ENCODE results near the gene CLIP1. TPM values are rescaled to one million over a fixed set of nuclear protein-coding genes. Genes with fewer than 3 reads are reported as not detected.

CLIP1 gene
- total RNA-seq, 4 donors from 2014 or later = 371 to 626 (median 552) TPM

- TF ChIP-seq, protein P1, sequence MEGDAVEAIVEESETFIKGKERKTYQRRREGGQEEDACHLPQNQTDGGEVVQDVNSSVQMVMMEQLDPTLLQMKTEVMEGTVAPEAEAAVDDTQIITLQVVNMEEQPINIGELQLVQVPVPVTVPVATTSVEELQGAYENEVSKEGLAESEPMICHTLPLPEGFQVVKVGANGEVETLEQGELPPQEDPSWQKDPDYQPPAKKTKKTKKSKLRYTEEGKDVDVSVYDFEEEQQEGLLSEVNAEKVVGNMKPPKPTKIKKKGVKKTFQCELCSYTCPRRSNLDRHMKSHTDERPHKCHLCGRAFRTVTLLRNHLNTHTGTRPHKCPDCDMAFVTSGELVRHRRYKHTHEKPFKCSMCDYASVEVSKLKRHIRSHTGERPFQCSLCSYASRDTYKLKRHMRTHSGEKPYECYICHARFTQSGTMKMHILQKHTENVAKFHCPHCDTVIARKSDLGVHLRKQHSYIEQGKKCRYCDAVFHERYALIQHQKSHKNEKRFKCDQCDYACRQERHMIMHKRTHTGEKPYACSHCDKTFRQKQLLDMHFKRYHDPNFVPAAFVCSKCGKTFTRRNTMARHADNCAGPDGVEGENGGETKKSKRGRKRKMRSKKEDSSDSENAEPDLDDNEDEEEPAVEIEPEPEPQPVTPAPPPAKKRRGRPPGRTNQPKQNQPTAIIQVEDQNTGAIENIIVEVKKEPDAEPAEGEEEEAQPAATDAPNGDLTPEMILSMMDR (IDR thresholded peaks at IDR 0.05 in 4 of 5, conservative IDR thresholded peaks at IDR 0.05 in 1 of 5) = no peak
- no peak for TF ChIP-seq POLR2A (IDR thresholded peaks at IDR 0.05)
- no peaks in the 10 kb centered on the region for H3K27me3 ChIP-seq
- in situ Hi-C loops (cut with MboI; ENCODE audit: low sequenced_read_pairs in 4 of 4) (no loop called here), intact Hi-C loops (cut with DNase I; ENCODE audit: low total_unique reads) (no loop called here)
- H3K4me3 ChIP-seq = no peak overlapping the region
- H3K4me1 ChIP-seq = peaks cover 0 to 6% of the 10 kb centered on the region in 2 donors
- DNase-seq (no peak), ATAC-seq (no peak)
- H3K27ac ChIP-seq = no peak overlapping the region
- H3K36me3 ChIP-seq = peaks cover 0 to 36% of the 10 kb centered on the region in 2 donors
- H3K9me3 ChIP-seq = no peaks in the 10 kb centered on the region
These were observed 176.9 kb downstream of the CLIP1 start for GRCh38 chr12:122245553-122245952.

DNA sequence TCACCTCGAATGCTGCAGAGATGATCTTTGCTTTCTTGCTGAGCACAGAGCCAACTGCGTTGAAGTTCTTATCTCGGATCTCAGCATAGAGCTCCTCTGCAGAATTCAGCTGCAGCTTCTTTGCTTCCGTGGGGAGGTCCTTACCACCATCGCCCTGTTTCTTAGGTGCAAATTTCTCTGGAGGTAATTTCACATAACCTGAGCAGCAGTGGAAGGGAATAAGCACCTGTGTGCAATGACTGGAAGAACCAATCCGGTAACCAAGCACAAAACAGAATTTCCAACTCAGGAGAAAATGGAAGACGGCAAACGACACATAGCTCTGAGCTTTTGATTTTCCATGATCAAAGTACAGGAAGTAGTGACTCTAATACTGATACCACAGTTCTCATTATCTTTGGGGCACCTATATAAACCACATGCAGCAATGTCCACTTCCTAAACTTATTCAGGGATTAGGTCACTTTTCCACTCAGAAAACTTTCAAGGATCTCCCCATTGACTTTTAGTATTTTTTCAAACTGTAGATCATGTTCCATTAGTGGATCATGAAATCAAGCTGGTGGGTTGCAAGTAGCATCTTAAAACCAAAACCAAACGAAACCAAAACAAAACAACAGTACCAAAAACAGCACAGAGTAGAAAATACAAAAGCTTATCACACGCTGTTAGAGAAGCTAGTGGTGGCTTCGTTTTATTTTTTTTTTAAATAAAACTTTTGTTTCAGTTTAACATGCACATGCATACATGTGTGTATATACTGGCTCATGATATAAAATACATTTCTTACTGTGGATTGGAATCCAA lies 177.7 kb downstream of the CLIP1 start:
- ATAC-seq (no peak), DNase-seq (no peak)
- intact Hi-C loops (cut with DNase I; ENCODE audit: low total_unique reads) (no loop called here), in situ Hi-C loops (cut with MboI; ENCODE audit: low sequenced_read_pairs in 4 of 4) (no loop called here)
- no peaks in the 10 kb centered on the region for H3K27me3 ChIP-seq
- no peaks in the 10 kb centered on the region for H3K9me3 ChIP-seq
- H3K36me3 ChIP-seq = peaks cover 0 to 33% of the 10 kb centered on the region in 2 donors
- no peak overlapping the region for H3K27ac ChIP-seq
- H3K4me1 ChIP-seq = peaks cover 0 to under 1% of the 10 kb centered on the region in 2 donors
- H3K4me3 ChIP-seq = no peak overlapping the region
- TF ChIP-seq, protein P1 (IDR thresholded peaks at IDR 0.05 in 4 of 5, conservative IDR thresholded peaks at IDR 0.05 in 1 of 5) = no peak
- no peak for TF ChIP-seq POLR2A (IDR thresholded peaks at IDR 0.05)

- no peak for TF ChIP-seq POLR2A (IDR thresholded peaks at IDR 0.05)
- TF ChIP-seq, protein P1 (IDR thresholded peaks at IDR 0.05 in 4 of 5, conservative IDR thresholded peaks at IDR 0.05 in 1 of 5) = no peak
- ATAC-seq (no peak), DNase-seq (no peak)
- intact Hi-C loops (cut with DNase I; ENCODE audit: low total_unique reads) = no loop called here
- no peak overlapping the region for H3K27ac ChIP-seq
- H3K4me3 ChIP-seq = no peak overlapping the region
- no peaks in the 10 kb centered on the region for H3K4me1 ChIP-seq
- peaks cover 0 to 33% of the 10 kb centered on the region in 2 donors for H3K36me3 ChIP-seq
- H3K9me3 ChIP-seq = no peaks in the 10 kb centered on the region
- H3K27me3 ChIP-seq = no peaks in the 10 kb centered on the region
- in situ Hi-C loops (cut with MboI; ENCODE audit: low sequenced_read_pairs in 4 of 4) = no loop called here
These were observed 178.5 kb downstream of the CLIP1 start for GRCh38 chr12:122243965-122244364.

- peaks cover 0 to 42% of the 10 kb centered on the region in 2 donors for H3K36me3 ChIP-seq
- DNase-seq (no peak), ATAC-seq (no peak)
- H3K4me1 ChIP-seq = no peaks in the 10 kb centered on the region
- no peaks in the 10 kb centered on the region for H3K27me3 ChIP-seq
- intact Hi-C loops (cut with DNase I; ENCODE audit: low total_unique reads) (no loop called here), in situ Hi-C loops (cut with MboI; ENCODE audit: low sequenced_read_pairs in 4 of 4) (no loop called here)
- H3K9me3 ChIP-seq = no peaks in the 10 kb centered on the region
- TF ChIP-seq, protein P1 (IDR thresholded peaks at IDR 0.05 in 4 of 5, conservative IDR thresholded peaks at IDR 0.05 in 1 of 5) = no peak
- no peak for TF ChIP-seq POLR2A (IDR thresholded peaks at IDR 0.05)
- H3K4me3 ChIP-seq = no peak overlapping the region
- H3K27ac ChIP-seq = no peak overlapping the region
These were observed 183.6 kb downstream of the CLIP1 start for GRCh38 chr12:122238861-122239260.

Measured in gastrocnemius medialis (tissue), 4 donors.